ENCODE measurements around the gene SHROOM2.

GRCh38 chrX:9880237-9880636 lies 94.0 kb downstream of the SHROOM2 start:
- TF ChIP-seq CTCF (IDR thresholded peaks at IDR 0.05 in 8 of 11, conservative IDR thresholded peaks at IDR 0.05 in 3 of 11) (no peak), POLR2AphosphoS5 (IDR thresholded peaks at IDR 0.05) (no peak)
